OCI-LY3 (cell line): ENCODE data around the gene POLR3GL.

Experiments
- CTCF ChIP-seq: fragments of 200-600, 300-600 bp; sonication (generic); IDR thresholded peaks from 2 replicates; pipeline ENCODE4 v1.5.1; 2014; ENCODE audit warnings: antibody characterized with exemption, low read length, low read depth
- EZH2phosphoT487 ChIP-seq: fragments of 200-600 bp; shearing (Covaris generic); IDR thresholded peaks from 2 replicates; pipeline ENCODE4 v1.6.1; 2018; ENCODE audit warnings: antibody characterized with exemption, mixed run types, low read depth

GRCh38 chr1:146022403-146023127 lies 58.1 kb downstream of the POLR3GL start:
- no peak for TF ChIP-seq CTCF
- no peak for TF ChIP-seq EZH2phosphoT487
